Measurements from ENCODE around the gene KRTAP10-1.
"Not testable (repeated sequence)": the region's sequence is repeated elsewhere in the genome, so short reads cannot be mapped to it uniquely, and the experiment has no call there.

KRTAP10-1 gene

DNA sequence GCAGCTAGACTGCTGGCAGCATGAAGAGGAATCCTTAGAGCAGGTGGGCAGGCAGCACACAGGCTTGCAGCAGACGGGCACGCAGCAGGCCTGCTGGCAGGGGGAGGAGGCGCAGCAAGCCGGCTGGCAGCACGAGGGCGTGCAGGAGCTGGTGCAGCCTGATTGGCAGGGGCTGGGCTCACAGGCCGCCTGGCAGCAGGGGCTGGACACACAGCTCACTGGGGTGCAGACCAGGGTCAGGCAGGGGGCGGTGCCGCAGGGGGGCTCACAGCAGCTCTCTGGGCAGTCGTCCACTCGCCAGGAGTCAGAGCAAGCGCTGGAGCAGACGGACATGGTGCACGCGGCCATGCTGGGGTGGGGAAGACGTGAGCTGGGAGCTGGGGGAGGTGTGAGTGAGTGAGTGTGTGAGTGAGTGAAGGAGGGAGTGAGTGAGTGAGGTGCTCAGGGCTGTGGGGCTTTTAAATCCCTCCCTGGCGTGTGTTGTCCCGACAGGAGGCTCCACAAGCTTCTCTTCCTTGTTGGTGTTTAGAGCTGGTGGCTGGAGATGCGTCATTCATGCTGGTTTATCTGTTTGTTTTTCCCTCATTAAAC lies 40.3 kb upstream of the KRTAP10-1 start, which contains the start of gene KRTAP10-5:
Gene KRTAP10-5 (minus strand): TSS at position 374 of the 591 bp plus-strand sequence. CDS start 26 bp downstream, at position 348.
- H3K27me3 ChIP-seq (replicated peaks in 2 of 5; ENCODE audit: control insufficient read depth in 4 of 5, insufficient read depth in 5 of 5, low read length in 4 of 5) = peaks cover 0 to 43% (median 0%) of the 10 kb centered on the region in 5 experiments
- H3K36me3 ChIP-seq (ENCODE audit: control insufficient read depth in 4 of 4, insufficient read depth in 4 of 4, low read length in 3 of 4); H3K27ac ChIP-seq (ENCODE audit: insufficient read depth in 1 of 2, low read depth in 1 of 2, low read length in 2 of 2, poor library complexity in 1 of 2, severe bottlenecking in 2 of 2); H3K4me3 ChIP-seq (ENCODE audit: control insufficient read depth in 1 of 7, extremely low read depth in 1 of 7, insufficient read depth in 4 of 7, low read depth in 2 of 7, low read length in 6 of 7); DNase-seq; POLR2A ChIA-PET; H3K4me1 ChIP-seq (ENCODE audit: control extremely low read depth in 1 of 4, control insufficient read depth in 4 of 4, insufficient read depth in 4 of 4, low read length in 3 of 4); CTCF ChIA-PET: not testable (repeated sequence)
- H3K9me3 ChIP-seq (ENCODE audit: control extremely low read depth in 1 of 5, control insufficient read depth in 4 of 5, insufficient read depth in 2 of 5, low read depth in 1 of 5, low read length in 4 of 5) = peaks cover 2 to 30% (median 17%) of the 10 kb centered on the region in 5 experiments
- 36% methylated on average over 7 of the region's 19 CpGs for WGBS (ENCODE audit: insufficient coverage)

DNA sequence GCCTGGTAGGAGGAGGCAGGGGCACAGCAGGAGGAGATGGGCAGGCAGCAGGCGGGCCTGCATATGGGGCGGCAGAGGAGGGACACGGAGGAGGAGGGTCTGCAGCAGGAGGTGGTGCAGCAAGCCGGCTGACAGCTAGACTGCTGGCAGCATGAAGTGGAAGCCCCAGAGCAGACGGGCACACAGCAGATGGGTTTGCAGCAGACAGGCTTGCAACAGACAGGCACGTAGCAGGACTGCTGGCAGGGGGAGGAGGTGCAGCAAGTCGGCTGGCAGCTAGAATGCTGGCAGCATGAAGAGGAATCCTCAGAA lies 39.8 kb upstream of the KRTAP10-1 start:
- H3K4me3 ChIP-seq (ENCODE audit: control insufficient read depth in 1 of 7, extremely low read depth in 1 of 7, insufficient read depth in 4 of 7, low read depth in 2 of 7, low read length in 6 of 7) = no peak overlapping the region
- peaks cover 2 to 29% (median 17%) of the 10 kb centered on the region in 5 experiments for H3K9me3 ChIP-seq (ENCODE audit: control extremely low read depth in 1 of 5, control insufficient read depth in 4 of 5, insufficient read depth in 2 of 5, low read depth in 1 of 5, low read length in 4 of 5)
- H3K4me1 ChIP-seq (ENCODE audit: control extremely low read depth in 1 of 4, control insufficient read depth in 4 of 4, insufficient read depth in 4 of 4, low read length in 3 of 4) = no peaks in the 10 kb centered on the region
- POLR2A ChIA-PET = no interaction called here
- H3K27me3 ChIP-seq (replicated peaks in 2 of 5; ENCODE audit: control insufficient read depth in 4 of 5, insufficient read depth in 5 of 5, low read length in 4 of 5) = peaks cover 0 to 41% (median 0%) of the 10 kb centered on the region in 5 experiments
- CTCF ChIA-PET = no interaction called here
- no peak for DNase-seq
- WGBS (ENCODE audit: insufficient coverage) = 88% methylated on average over 7 of the region's 7 CpGs
- no peak overlapping the region for H3K27ac ChIP-seq (ENCODE audit: insufficient read depth in 1 of 2, low read depth in 1 of 2, low read length in 2 of 2, poor library complexity in 1 of 2, severe bottlenecking in 2 of 2)
- no peaks in the 10 kb centered on the region for H3K36me3 ChIP-seq (ENCODE audit: control insufficient read depth in 4 of 4, insufficient read depth in 4 of 4, low read length in 3 of 4)

DNA sequence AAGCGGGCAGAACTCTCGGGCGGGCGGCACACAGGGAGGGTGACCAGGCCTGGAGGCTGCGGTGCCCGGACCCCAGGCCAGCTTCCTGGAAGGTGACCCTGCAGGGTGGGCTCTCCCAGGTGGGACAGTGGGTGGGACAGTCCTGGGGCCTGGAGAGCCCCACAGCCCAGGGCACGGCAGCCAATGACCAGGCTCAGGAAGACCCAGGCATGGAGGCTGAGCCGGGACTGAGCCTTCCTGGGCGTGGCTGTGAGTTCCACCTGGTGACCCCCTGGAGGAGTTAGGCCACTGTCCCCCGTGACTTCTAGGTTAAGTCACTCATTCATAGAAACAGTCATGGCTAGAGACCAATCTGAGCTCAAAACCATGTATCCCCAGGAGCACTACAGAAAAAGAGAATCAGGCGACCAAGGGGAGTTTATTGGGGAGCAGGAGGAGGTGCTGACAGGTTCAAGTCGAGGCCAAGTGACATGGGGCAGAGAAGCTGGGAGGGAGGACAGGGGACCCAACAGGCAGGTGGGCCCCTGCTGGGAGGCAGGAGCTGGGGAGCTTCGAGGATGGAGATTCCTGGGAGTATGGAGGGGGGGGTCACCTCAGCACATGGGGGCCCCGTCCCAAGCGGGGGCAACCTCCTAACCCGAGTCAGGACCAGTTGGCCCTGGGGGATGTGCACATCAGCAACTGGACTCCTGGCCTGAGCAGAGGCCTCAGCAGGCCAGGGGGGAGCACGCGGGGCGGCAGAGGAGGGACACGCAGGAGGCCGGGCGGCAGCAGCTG lies 39.2 kb upstream of the KRTAP10-1 start:
- DNase-seq = no peak
- Histone ChIP-seq H3K36me3 (ENCODE audit: control insufficient read depth in 4 of 4, insufficient read depth in 4 of 4, low read length in 3 of 4) (no peaks in the 10 kb centered on the region), H3K27ac (ENCODE audit: insufficient read depth in 1 of 2, low read depth in 1 of 2, low read length in 2 of 2, poor library complexity in 1 of 2, severe bottlenecking in 2 of 2) (no peak overlapping the region), H3K9me3 (ENCODE audit: control extremely low read depth in 1 of 5, control insufficient read depth in 4 of 5, insufficient read depth in 2 of 5, low read depth in 1 of 5, low read length in 4 of 5) (peaks cover 2 to 29% (median 17%) of the 10 kb centered on the region in 5 experiments), H3K4me1 (ENCODE audit: control extremely low read depth in 1 of 4, control insufficient read depth in 4 of 4, insufficient read depth in 4 of 4, low read length in 3 of 4) (no peaks in the 10 kb centered on the region), H3K27me3 (replicated peaks in 2 of 5; ENCODE audit: control insufficient read depth in 4 of 5, insufficient read depth in 5 of 5, low read length in 4 of 5) (peaks cover 0 to 43% (median 0%) of the 10 kb centered on the region in 5 experiments), H3K4me3 (ENCODE audit: control insufficient read depth in 1 of 7, extremely low read depth in 1 of 7, insufficient read depth in 4 of 7, low read depth in 2 of 7, low read length in 6 of 7) (no peak overlapping the region)
- ChIA-PET POLR2A (no interaction called here), CTCF (no interaction called here)
- 73% methylated on average over 11 of the region's 22 CpGs for WGBS (ENCODE audit: insufficient coverage)

DNA sequence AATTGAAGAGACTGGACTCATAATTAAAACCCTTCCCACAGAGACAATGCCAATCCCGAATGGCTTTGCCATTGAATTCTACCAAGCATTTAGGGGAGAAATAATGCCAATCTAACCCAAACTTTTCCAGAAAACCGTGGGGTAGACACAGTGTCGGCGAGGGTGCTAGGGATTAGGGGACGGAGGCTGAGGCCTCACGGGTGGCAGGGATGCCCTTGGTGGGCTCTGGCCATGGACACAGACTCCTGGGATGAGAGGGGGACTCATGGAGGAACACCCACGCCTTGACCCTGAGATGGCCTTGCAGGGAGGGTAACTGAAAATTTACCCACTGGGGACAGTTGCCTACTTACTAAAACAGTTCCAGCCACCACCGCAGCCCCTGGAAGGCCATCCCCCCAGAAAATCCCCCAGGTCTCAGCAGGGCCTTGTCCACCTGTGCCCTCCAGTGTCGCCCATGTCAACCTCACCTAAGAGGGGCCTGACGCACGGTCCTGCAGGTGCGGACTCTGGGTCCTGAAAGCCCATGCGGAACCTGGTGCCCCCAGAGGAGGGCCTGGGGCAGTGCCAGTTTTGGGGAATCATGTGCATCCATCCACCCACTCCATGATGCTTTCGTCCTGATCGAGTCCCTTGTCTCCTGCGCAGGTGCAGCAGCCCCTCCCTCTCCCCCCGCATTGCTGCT lies 38.5 kb upstream of the KRTAP10-1 start:
- POLR2A ChIA-PET = no interaction called here
- no peaks in the 10 kb centered on the region for H3K36me3 ChIP-seq (ENCODE audit: control insufficient read depth in 4 of 4, insufficient read depth in 4 of 4, low read length in 3 of 4)
- peaks cover 0 to 38% (median 0%) of the 10 kb centered on the region in 5 experiments for H3K27me3 ChIP-seq (replicated peaks in 2 of 5; ENCODE audit: control insufficient read depth in 4 of 5, insufficient read depth in 5 of 5, low read length in 4 of 5)
- WGBS (ENCODE audit: insufficient coverage) = over 99% methylated on average over 15 of the region's 17 CpGs
- DNase-seq = no peak
- H3K4me1 ChIP-seq (ENCODE audit: control extremely low read depth in 1 of 4, control insufficient read depth in 4 of 4, insufficient read depth in 4 of 4, low read length in 3 of 4) = no peaks in the 10 kb centered on the region
- no peak overlapping the region for H3K4me3 ChIP-seq (ENCODE audit: control insufficient read depth in 1 of 7, extremely low read depth in 1 of 7, insufficient read depth in 4 of 7, low read depth in 2 of 7, low read length in 6 of 7)
- CTCF ChIA-PET = no interaction called here
- peaks cover 2 to 29% (median 17%) of the 10 kb centered on the region in 5 experiments for H3K9me3 ChIP-seq (ENCODE audit: control extremely low read depth in 1 of 5, control insufficient read depth in 4 of 5, insufficient read depth in 2 of 5, low read depth in 1 of 5, low read length in 4 of 5)
- no peak overlapping the region for H3K27ac ChIP-seq (ENCODE audit: insufficient read depth in 1 of 2, low read depth in 1 of 2, low read length in 2 of 2, poor library complexity in 1 of 2, severe bottlenecking in 2 of 2)

DNA sequence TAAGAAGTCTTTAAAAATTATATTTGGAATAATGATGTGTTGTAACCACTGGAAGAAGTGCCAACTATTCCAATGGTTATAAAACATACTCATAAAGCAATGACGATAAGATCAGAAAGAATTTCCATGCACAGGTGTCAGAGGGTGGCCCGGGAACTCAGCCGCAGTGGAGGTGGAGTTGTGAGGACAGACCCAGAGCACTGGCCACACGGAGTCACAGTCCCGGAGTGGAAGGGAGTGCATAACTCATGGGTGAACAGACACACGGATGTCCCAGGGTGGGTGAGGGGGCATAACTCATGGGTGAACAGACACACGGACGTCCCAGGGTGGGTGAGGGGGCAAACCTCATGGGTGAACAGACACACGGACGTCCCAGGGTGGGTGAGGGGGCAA lies 36.0 kb upstream of the KRTAP10-1 start:
- H3K36me3 ChIP-seq (ENCODE audit: control insufficient read depth in 4 of 4, insufficient read depth in 4 of 4, low read length in 3 of 4) = no peaks in the 10 kb centered on the region
- no peaks in the 10 kb centered on the region for H3K4me1 ChIP-seq (ENCODE audit: control extremely low read depth in 1 of 4, control insufficient read depth in 4 of 4, insufficient read depth in 4 of 4, low read length in 3 of 4)
- no peak overlapping the region for H3K27ac ChIP-seq (ENCODE audit: insufficient read depth in 1 of 2, low read depth in 1 of 2, low read length in 2 of 2, poor library complexity in 1 of 2, severe bottlenecking in 2 of 2)
- peaks cover 0 to 25% (median 12%) of the 10 kb centered on the region in 5 experiments for H3K9me3 ChIP-seq (ENCODE audit: control extremely low read depth in 1 of 5, control insufficient read depth in 4 of 5, insufficient read depth in 2 of 5, low read depth in 1 of 5, low read length in 4 of 5)
- H3K4me3 ChIP-seq (ENCODE audit: control insufficient read depth in 1 of 7, extremely low read depth in 1 of 7, insufficient read depth in 4 of 7, low read depth in 2 of 7, low read length in 6 of 7) = no peak overlapping the region
- ChIA-PET CTCF (no interaction called here), POLR2A (no interaction called here)
- peaks cover 0 to 37% (median 0%) of the 10 kb centered on the region in 5 experiments for H3K27me3 ChIP-seq (replicated peaks in 2 of 5; ENCODE audit: control insufficient read depth in 4 of 5, insufficient read depth in 5 of 5, low read length in 4 of 5)
- 86% methylated on average over 5 of the region's 10 CpGs for WGBS (ENCODE audit: insufficient coverage)
- no peak for DNase-seq

DNA sequence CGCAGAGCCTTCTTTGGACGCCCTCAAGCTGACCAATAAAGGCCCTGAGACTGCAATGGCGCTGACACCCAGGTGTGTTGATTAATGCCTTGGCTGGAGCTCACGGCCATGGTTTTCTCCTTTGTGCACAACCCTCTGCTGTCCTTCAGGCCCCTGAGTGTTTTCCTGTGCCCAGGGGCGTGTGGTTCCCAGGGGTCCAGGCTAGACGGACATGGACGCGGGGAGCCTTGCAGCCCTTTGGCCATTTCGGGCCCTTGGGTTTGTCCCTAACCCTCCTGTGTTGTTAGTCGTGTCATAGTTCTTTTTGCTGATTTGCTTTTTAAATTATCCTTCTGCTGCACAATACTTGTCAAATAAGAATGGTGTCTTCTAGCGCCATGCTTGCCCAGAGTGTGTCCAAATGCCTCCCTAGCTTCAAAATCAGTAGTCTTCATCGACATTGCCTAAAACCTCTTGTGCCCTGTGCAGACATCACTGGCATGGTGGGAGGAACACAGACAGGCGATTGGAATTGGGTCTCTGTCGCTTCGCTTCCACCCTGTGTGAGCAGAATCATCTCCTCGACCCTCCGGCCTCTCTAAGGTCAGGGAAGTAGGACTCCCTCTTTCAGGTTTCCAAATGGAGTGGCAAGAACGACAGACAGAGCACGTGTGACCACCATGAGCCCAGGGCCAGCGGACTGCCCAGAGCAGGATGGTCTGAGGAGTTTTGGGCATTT lies 35.5 kb upstream of the KRTAP10-1 start:
- Histone ChIP-seq H3K36me3 (ENCODE audit: control insufficient read depth in 4 of 4, insufficient read depth in 4 of 4, low read length in 3 of 4) (no peaks in the 10 kb centered on the region), H3K27ac (ENCODE audit: insufficient read depth in 1 of 2, low read depth in 1 of 2, low read length in 2 of 2, poor library complexity in 1 of 2, severe bottlenecking in 2 of 2) (no peak overlapping the region), H3K4me1 (ENCODE audit: control extremely low read depth in 1 of 4, control insufficient read depth in 4 of 4, insufficient read depth in 4 of 4, low read length in 3 of 4) (no peaks in the 10 kb centered on the region), H3K4me3 (ENCODE audit: control insufficient read depth in 1 of 7, extremely low read depth in 1 of 7, insufficient read depth in 4 of 7, low read depth in 2 of 7, low read length in 6 of 7) (no peak overlapping the region), H3K9me3 (ENCODE audit: control extremely low read depth in 1 of 5, control insufficient read depth in 4 of 5, insufficient read depth in 2 of 5, low read depth in 1 of 5, low read length in 4 of 5) (peaks cover 0 to 24% (median 12%) of the 10 kb centered on the region in 5 experiments), H3K27me3 (replicated peaks in 2 of 5; ENCODE audit: control insufficient read depth in 4 of 5, insufficient read depth in 5 of 5, low read length in 4 of 5) (peaks cover 0 to 37% (median 0%) of the 10 kb centered on the region in 5 experiments)
- POLR2A ChIA-PET = no interaction called here
- CTCF ChIA-PET = no interaction called here
- WGBS (ENCODE audit: insufficient coverage) = 90% methylated on average over 18 of the region's 20 CpGs
- no peak for DNase-seq
